SW480 (cell line): Measurements from ENCODE around the gene HAUS7.
A peak's percentile ranks its signal among the peaks of the same experiment; 100 is the strongest.

Experiments used
- DNase-seq: peaks from one replicate; pipeline ENCODE4 v3.0.0-alpha.2; 2016; ENCODE audit warnings: low spot score

The HAUS7 gene

GRCh38 chrX:153439977-153440376 is 30.4 kb downstream of the HAUS7 start:
- no peak for DNase-seq

- DNase-seq: peak; percentile 54
These were observed 31.8 kb downstream of the HAUS7 start for GRCh38 chrX:153438532-153438931.

- no peak for DNase-seq
These were observed 34.5 kb downstream of the HAUS7 start for GRCh38 chrX:153435845-153436244.

GRCh38 chrX:153434801-153435200 is 35.6 kb downstream of the HAUS7 start:
- DNase-seq: no peak

- DNase-seq: no peak
These were observed 36.5 kb downstream of the HAUS7 start for GRCh38 chrX:153433781-153434285.

- no peak for DNase-seq
These were observed 37.2 kb downstream of the HAUS7 start for GRCh38 chrX:153433161-153433680.

GRCh38 chrX:153430796-153431195 is 39.6 kb downstream of the HAUS7 start:
- DNase-seq: no peak

GRCh38 chrX:153426204-153426603 is 44.2 kb downstream of the HAUS7 start:
- DNase-seq: no peak

GRCh38 chrX:153423652-153424051 is 46.7 kb downstream of the HAUS7 start:
- no peak for DNase-seq

GRCh38 chrX:153421856-153422255 is 48.5 kb downstream of the HAUS7 start:
- DNase-seq: no peak

GRCh38 chrX:153420851-153421599 is 49.4 kb downstream of the HAUS7 start:
- no peak for DNase-seq

GRCh38 chrX:153417637-153418036 is 52.7 kb downstream of the HAUS7 start:
- DNase-seq: no peak

GRCh38 chrX:153416781-153417450 is 53.5 kb downstream of the HAUS7 start:
- DNase-seq: no peak

GRCh38 chrX:153414856-153415510 is 55.4 kb downstream of the HAUS7 start:
- no peak for DNase-seq

- no peak for DNase-seq
These were observed 56.6 kb downstream of the HAUS7 start for GRCh38 chrX:153413731-153414130.

- no peak for DNase-seq
These were observed 57.3 kb downstream of the HAUS7 start for GRCh38 chrX:153412746-153413720.

- DNase-seq: no peak
These were observed 58.3 kb downstream of the HAUS7 start for GRCh38 chrX:153411988-153412574.

- DNase-seq: no peak
These were observed 59.0 kb downstream of the HAUS7 start, which contains the start of gene ZFP92 for GRCh38 chrX:153411255-153411987. ZFP92 (plus strand) TSS chrX:153411472; CDS start chrX:153418323, 6,851 bp downstream.

GRCh38 chrX:153410888-153411254 is 59.5 kb downstream of the HAUS7 start:
- no peak for DNase-seq

GRCh38 chrX:153410373-153410772 is 60.0 kb downstream of the HAUS7 start:
- DNase-seq: no peak
